Peyer's patch (tissue), 4 donors: ENCODE measurements around the gene DCLK1. TPM values are rescaled to one million over a fixed set of nuclear protein-coding genes. Genes with fewer than 3 reads are reported as not detected.

Source experiments
- DNase-seq, 3 donors: peaks; one replicate each; pipeline ENCODE4 v3.0.0-alpha.2; 2017 to 2019
- H3K27ac ChIP-seq, 4 donors: fragments of 200-600 bp; sonication (generic); one replicate each; pipeline ENCODE4 v1.5.1; 2016 to 2019
- H3K27me3 ChIP-seq, 2 donors: fragments of 200-600 bp; sonication (generic); one replicate each; pipeline ENCODE4 v1.5.1; 2019
- H3K36me3 ChIP-seq, 3 donors: fragments of 200-600 bp; sonication (generic); one replicate each; pipeline ENCODE4 v1.5.1; 2016 to 2019
- H3K4me1 ChIP-seq, 4 donors: fragments of 200-600 bp; sonication (generic); one replicate each; pipeline ENCODE4 v1.5.1; 2016 to 2019
- H3K4me3 ChIP-seq, 4 donors: fragments of 200-600 bp; sonication (generic); 1 replicate in 3 of 4; 2 replicates in 1 of 4; pipeline ENCODE4 v1.5.1; 2016 to 2019; ENCODE audit warnings: mild to moderate bottlenecking in 1 of 4
- H3K9me3 ChIP-seq, 4 donors: fragments of 200-600 bp; sonication (generic); one replicate each; pipeline ENCODE4 v1.5.1; 2016 to 2019; ENCODE audit warnings: mild to moderate bottlenecking in 1 of 4
- POLR2A ChIP-seq, 2 donors: fragments of 450-650 bp; IDR thresholded peaks; one replicate each; pipeline ENCODE4 v1.5.1; 2017; ENCODE audit warnings: antibody characterized with exemption in 2 of 2, mild to moderate bottlenecking in 2 of 2, moderate library complexity in 2 of 2
- total RNA-seq, 4 donors: library from RNA; depleted of rRNA; stranded (reverse); fragments of >200 nt; gene quantifications; one replicate each; pipeline ENCODE4 v1.1.0, GENCODE V29; 2016
- TF ChIP-seq, protein P1 (sequence below), 6 experiments: fragments of 450-650 bp in 4 of 6; fragments of 200-600 bp in 2 of 6; sonication (generic) in 1 of 6; IDR thresholded peaks; one replicate each; pipeline ENCODE4 v1.5.1; 2017 to 2019; ENCODE audit warnings: antibody characterized with exemption in 6 of 6, mild to moderate bottlenecking in 3 of 6, moderate library complexity in 1 of 6

Gene DCLK1
- total RNA-seq, 4 donors from 2014 or later: 3.7 to 23.1 (median 9.1) TPM

DNA sequence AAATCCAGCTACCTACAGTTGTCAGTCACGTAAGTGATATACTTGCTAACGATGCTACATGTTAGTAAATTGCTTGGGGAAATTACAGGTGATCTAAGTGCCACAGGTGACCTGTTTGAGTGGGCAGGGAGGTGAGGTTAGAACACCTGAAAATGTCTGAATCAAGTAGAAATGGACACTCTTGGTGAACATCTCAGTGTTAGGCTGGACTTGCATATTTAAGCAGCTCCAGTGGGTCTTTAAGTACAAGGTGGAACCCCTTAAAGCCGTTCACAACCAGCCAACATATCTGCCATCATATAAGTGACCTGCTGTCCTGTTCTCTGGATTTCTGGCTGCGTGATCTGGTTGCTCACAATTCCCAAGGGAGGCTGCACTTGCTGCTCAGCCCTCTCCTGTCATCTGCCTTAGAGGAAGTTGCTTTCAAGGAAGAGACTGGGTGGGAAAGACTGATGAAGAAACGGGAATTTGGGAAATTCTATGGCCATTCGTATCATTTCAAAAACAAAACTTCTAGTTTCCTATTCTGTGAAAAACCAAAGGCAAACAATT is 244.0 kb downstream of the DCLK1 start:
- TF ChIP-seq POLR2A (IDR thresholded peaks at IDR 0.05): no peak
- TF ChIP-seq, protein P1, sequence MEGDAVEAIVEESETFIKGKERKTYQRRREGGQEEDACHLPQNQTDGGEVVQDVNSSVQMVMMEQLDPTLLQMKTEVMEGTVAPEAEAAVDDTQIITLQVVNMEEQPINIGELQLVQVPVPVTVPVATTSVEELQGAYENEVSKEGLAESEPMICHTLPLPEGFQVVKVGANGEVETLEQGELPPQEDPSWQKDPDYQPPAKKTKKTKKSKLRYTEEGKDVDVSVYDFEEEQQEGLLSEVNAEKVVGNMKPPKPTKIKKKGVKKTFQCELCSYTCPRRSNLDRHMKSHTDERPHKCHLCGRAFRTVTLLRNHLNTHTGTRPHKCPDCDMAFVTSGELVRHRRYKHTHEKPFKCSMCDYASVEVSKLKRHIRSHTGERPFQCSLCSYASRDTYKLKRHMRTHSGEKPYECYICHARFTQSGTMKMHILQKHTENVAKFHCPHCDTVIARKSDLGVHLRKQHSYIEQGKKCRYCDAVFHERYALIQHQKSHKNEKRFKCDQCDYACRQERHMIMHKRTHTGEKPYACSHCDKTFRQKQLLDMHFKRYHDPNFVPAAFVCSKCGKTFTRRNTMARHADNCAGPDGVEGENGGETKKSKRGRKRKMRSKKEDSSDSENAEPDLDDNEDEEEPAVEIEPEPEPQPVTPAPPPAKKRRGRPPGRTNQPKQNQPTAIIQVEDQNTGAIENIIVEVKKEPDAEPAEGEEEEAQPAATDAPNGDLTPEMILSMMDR (IDR thresholded peaks at IDR 0.05): no peak
- DNase-seq: no peak
- no peak overlapping the region for H3K4me3 ChIP-seq
- H3K9me3 ChIP-seq: no peaks in the 10 kb centered on the region
- H3K27ac ChIP-seq: no peak overlapping the region
- no peaks in the 10 kb centered on the region for H3K36me3 ChIP-seq
- H3K27me3 ChIP-seq: no peaks in the 10 kb centered on the region
- no peaks in the 10 kb centered on the region for H3K4me1 ChIP-seq

DNA sequence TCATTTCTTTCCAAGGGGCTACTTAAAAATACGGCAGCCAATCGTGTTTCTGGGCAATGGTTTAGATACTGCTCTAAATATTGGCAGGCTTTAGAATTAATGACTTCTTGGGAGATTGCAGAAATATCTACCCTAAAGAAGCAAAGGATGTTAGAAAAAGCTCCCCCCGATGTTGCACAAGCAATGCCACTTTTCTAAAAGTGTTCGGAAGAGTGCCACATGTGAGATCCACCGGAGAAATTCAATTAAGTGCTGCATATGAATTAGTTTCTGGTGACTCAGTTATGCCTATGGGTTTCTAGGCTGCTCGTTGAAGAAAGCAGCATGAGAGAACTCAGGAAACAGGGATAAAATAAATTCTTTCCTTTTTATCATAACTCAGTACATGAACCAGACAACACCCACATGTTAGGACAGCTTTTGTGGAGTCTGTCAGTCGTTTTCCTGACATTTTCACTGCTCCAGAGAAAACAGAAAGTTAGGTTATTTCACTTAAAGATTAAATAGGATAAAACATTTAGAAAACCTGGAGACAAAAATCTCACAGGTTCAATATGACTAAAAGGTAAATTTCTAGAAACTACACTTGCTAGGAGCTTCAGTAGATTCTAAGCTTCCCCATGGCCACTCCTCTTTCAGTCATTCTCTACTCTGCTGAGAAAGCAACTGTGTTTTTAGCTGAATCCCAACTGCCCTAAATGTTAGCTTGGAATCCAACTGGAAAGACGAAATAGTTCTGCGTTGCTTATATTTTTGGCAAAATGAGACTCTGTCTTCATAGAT is 244.7 kb downstream of the DCLK1 start:
- no peaks in the 10 kb centered on the region for H3K36me3 ChIP-seq

DNA sequence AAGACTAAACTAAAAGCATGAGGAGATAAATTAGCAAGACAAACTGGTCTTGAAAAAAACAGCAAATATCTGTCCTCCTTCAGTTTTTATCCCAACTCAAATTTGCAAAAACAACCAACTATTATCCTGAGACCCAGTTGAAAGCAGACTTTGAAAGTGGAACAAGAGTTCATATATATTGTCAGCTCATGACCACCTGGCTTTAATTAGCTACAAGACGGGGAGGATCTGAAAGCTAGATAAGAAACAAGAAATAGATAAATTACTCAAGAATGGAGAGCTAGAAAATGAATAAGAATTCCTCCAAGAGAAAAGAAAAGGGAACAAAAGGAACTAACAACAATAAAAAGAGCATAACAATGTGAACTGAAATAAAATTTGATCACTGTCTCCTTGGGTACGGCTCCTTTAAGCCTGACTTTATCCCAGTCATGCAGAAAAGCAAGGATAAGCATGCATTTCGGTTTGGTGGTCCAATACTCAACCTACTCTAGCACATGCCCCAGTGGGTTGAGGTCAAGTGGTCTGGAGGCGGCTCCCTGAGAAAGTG is 246.9 kb downstream of the DCLK1 start:
- Histone ChIP-seq H3K4me1 (no peaks in the 10 kb centered on the region), H3K27me3 (no peaks in the 10 kb centered on the region), H3K36me3 (no peaks in the 10 kb centered on the region), H3K4me3 (no peak overlapping the region), H3K9me3 (no peaks in the 10 kb centered on the region), H3K27ac (no peak overlapping the region)
- no peak for TF ChIP-seq POLR2A (IDR thresholded peaks at IDR 0.05)
- TF ChIP-seq, protein P1 (IDR thresholded peaks at IDR 0.05): no peak
- DNase-seq: no peak

More for the DNA sequence above, 244.7 kb downstream of the DCLK1 start:
- Histone ChIP-seq H3K4me1 (no peaks in the 10 kb centered on the region), H3K4me3 (no peak overlapping the region), H3K27me3 (no peaks in the 10 kb centered on the region), H3K9me3 (no peaks in the 10 kb centered on the region), H3K27ac (no peak overlapping the region)
- TF ChIP-seq POLR2A (IDR thresholded peaks at IDR 0.05): no peak
- TF ChIP-seq, protein P1 (IDR thresholded peaks at IDR 0.05): no peak
- no peak for DNase-seq

DNA sequence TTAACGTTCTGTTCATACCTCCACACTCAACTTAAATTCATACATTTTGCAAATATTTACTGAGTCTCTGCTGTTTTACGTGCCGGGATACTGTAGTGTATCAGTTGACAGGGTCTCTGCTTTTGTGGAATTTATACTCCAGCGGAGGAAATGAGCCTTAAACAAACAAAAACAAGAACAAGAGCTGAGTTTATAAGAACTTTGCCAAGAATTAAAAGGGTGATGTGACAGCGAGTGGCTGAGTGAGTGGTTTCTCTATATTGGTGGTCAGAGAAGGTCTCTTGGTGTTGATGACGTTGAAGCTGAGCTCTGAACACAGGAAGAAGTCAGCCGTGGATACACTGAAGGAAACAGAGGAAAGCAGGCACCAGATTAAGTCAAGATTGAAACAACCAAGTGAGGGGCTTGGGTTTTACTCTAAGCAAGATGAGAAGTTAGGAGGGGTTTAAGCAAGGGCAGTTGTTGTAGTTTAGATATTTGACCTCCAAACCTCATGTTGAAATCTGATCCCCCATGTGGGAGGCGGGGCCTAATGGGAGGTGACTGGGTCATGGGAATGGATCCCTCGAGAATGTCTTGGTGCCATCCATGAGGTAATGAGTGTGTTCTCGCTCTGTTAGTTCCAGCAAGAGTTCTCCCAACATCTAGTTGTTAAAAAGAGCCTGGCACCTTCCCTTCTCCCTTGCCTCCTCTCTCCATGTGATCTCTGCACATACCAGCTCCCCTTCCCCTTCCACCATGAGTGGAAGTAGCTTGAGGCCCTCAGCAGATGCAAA is 248.3 kb downstream of the DCLK1 start:
- Histone ChIP-seq H3K36me3 (no peaks in the 10 kb centered on the region), H3K27ac (no peak overlapping the region), H3K27me3 (no peaks in the 10 kb centered on the region), H3K4me3 (no peak overlapping the region), H3K9me3 (no peaks in the 10 kb centered on the region), H3K4me1 (no peaks in the 10 kb centered on the region)
- no peak for TF ChIP-seq POLR2A (IDR thresholded peaks at IDR 0.05)
- TF ChIP-seq, protein P1 (IDR thresholded peaks at IDR 0.05): no peak
- no peak for DNase-seq

DNA sequence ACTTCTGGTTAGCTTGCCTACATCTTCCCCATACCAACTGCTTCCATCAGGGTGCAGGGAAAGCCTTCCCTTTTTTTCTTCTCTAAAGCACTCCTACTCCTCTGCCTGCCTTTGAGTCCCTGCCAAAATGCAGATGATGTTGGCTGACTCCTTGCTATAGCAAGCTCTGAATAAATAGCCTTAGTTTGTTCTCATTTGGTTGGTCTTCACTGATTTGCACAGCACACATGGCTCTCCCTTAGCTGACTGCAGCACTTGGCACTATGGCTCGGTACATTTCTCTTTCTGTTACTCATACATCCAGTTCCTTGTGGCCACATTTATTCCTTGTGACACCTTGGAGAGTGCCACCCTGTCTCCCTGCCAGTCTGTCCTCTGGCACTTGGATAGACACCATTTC is 249.8 kb downstream of the DCLK1 start:
- no peak for DNase-seq
- no peak overlapping the region for H3K27ac ChIP-seq

More for the DNA sequence above, 249.8 kb downstream of the DCLK1 start:
- no peaks in the 10 kb centered on the region for H3K36me3 ChIP-seq
- no peaks in the 10 kb centered on the region for H3K9me3 ChIP-seq
- no peaks in the 10 kb centered on the region for H3K27me3 ChIP-seq
- TF ChIP-seq, protein P1 (IDR thresholded peaks at IDR 0.05): no peak
- H3K4me1 ChIP-seq: no peaks in the 10 kb centered on the region
- H3K4me3 ChIP-seq: no peak overlapping the region
